Neural cell (in vitro differentiated cells): Measurements from ENCODE around the gene UNK. TPM values are rescaled to one million over a fixed set of nuclear protein-coding genes. Genes with fewer than 3 reads are reported as not detected.

Source experiments
- H2AFZ ChIP-seq: fragments of 200-600, 300-800 bp; sonication (generic), shearing (Covaris generic); 2 replicates; pipeline ENCODE4 v1.6.0; 2014; ENCODE audit warnings: low read depth, mild to moderate bottlenecking, antibody characterized with exemption, low read length, moderate library complexity
- H3F3A ChIP-seq: fragments of 200-600 bp; shearing (Covaris generic); 2 replicates; pipeline ENCODE4 v1.6.1; 2016; ENCODE audit warnings: mild to moderate bottlenecking, moderate library complexity, mixed read lengths, antibody characterized with exemption, low read length; ENCODE audit not compliant: insufficient read depth, poor library complexity, severe bottlenecking
- H3K27ac ChIP-seq: fragments of 200-600, 300-800 bp; sonication (generic), shearing (Covaris generic); 2 replicates; pipeline ENCODE4 v1.5.1; 2014; ENCODE audit warnings: mild to moderate bottlenecking, low read length, moderate library complexity
- H3K27me3 ChIP-seq: fragments of 300-800, 200-600 bp; sonication (generic), shearing (Covaris generic); 2 replicates; pipeline ENCODE4 v1.6.0; 2014; ENCODE audit warnings: mild to moderate bottlenecking, low read depth, low read length, moderate library complexity; ENCODE audit not compliant: insufficient read depth
- H3K36me3 ChIP-seq: fragments of 300-800, 200-600 bp; sonication (generic), shearing (Covaris generic); 2 replicates; pipeline ENCODE4 v1.5.1; 2014; ENCODE audit warnings: mild to moderate bottlenecking, antibody characterized with exemption, low read length, moderate library complexity; ENCODE audit not compliant: insufficient read depth
- H3K4me2 ChIP-seq: fragments of 300-800, 200-600 bp; sonication (generic), shearing (Covaris generic); 2 replicates; pipeline ENCODE4 v1.6.0; 2014; ENCODE audit warnings: mild to moderate bottlenecking, low read length
- H3K4me3 ChIP-seq: fragments of 300-800, 200-600 bp; sonication (generic), shearing (Covaris generic); 2 replicates; pipeline ENCODE4 v1.5.1; 2014; ENCODE audit warnings: mild to moderate bottlenecking, low read length, moderate library complexity
- H3K79me2 ChIP-seq: fragments of 200-600 bp; shearing (Covaris generic); replicated peaks from 2 replicates; pipeline ENCODE4 v1.6.0; 2014; ENCODE audit warnings: mild to moderate bottlenecking, low read length, moderate library complexity; ENCODE audit not compliant: insufficient read depth
- H3K9ac ChIP-seq: fragments of 300-800, 200-600 bp; sonication (generic), shearing (Covaris generic); 2 replicates; pipeline ENCODE4 v1.6.1; 2016; ENCODE audit warnings: mild to moderate bottlenecking, low read length, mixed read lengths
- H3K9me2 ChIP-seq: fragments of 200-600 bp; shearing (Covaris generic); 2 replicates; pipeline ENCODE4 v1.6.1; 2016; ENCODE audit warnings: mild to moderate bottlenecking, low read length, mixed read lengths; ENCODE audit not compliant: insufficient read depth
- H3K9me3 ChIP-seq: fragments of 200-600, 300-800 bp; sonication (generic), shearing (Covaris generic); 2 replicates; pipeline ENCODE4 v1.6.1; 2016; ENCODE audit warnings: mild to moderate bottlenecking, mixed run types, low read length, moderate library complexity, mixed read lengths
- H4K20me1 ChIP-seq: fragments of 200-600 bp; shearing (Covaris generic); 2 replicates; pipeline ENCODE4 v1.6.1; 2016; ENCODE audit warnings: mild to moderate bottlenecking, mixed run types; ENCODE audit not compliant: insufficient read depth
- EP300 ChIP-seq: fragments of 450-650 bp; conservative IDR thresholded peaks from 2 replicates; pipeline ENCODE4 v1.6.1; 2014; ENCODE audit warnings: antibody characterized with exemption, mild to moderate bottlenecking, moderate library complexity; ENCODE audit not compliant: poor library complexity, severe bottlenecking
- EZH2 ChIP-seq: fragments of 200-600, 300-800 bp; shearing (Covaris generic), sonication (generic); IDR thresholded peaks from 2 replicates; pipeline ENCODE4 v1.6.1; 2014; ENCODE audit warnings: antibody characterized with exemption, low read length, borderline replicate concordance, mild to moderate bottlenecking; ENCODE audit not compliant: insufficient read depth, poor library complexity, severe bottlenecking
- MXI1 ChIP-seq: fragments of 450-650 bp; conservative IDR thresholded peaks from 2 replicates; pipeline ENCODE4 v1.6.1; 2014; ENCODE audit warnings: antibody characterized with exemption, mild to moderate bottlenecking; ENCODE audit not compliant: poor library complexity, severe bottlenecking
- POLR2AphosphoS5 ChIP-seq: IDR thresholded peaks from 2 replicates; pipeline ENCODE4 v1.6.1; 2012
- RAD21 ChIP-seq: fragments of 450-650 bp; conservative IDR thresholded peaks from 2 replicates; pipeline ENCODE4 v1.6.1; 2014; ENCODE audit warnings: antibody characterized with exemption, mild to moderate bottlenecking, moderate library complexity
- SMC3 ChIP-seq: fragments of 450-650 bp; conservative IDR thresholded peaks from 2 replicates; pipeline ENCODE4 v1.6.1; 2014; ENCODE audit warnings: antibody characterized with exemption, mild to moderate bottlenecking, moderate library complexity; ENCODE audit not compliant: poor library complexity
- TAF1 ChIP-seq: IDR thresholded peaks from 2 replicates; pipeline ENCODE4 v1.6.1; 2012; ENCODE audit warnings: low read depth
- polyA plus RNA-seq: library from polyadenylated mRNA; depleted of rRNA; stranded (reverse); fragments of >200 nt; gene quantifications from 2 replicates; pipeline ENCODE4 v1.2.3, GENCODE V29; 2014
- TF ChIP-seq, protein P1 (sequence below): IDR thresholded peaks from 2 replicates; pipeline ENCODE4 v1.6.1; 2012; ENCODE audit warnings: borderline replicate concordance
- TF ChIP-seq, protein P2 (sequence below): fragments of 450-650 bp; IDR thresholded peaks from 2 replicates; pipeline ENCODE4 v1.5.1; 2014; ENCODE audit warnings: antibody characterized with exemption, mild to moderate bottlenecking, moderate library complexity; ENCODE audit not compliant: poor library complexity, severe bottlenecking

The UNK gene
- polyA plus RNA-seq, 1 donor from 2014 or later = 29.9 TPM

DNA sequence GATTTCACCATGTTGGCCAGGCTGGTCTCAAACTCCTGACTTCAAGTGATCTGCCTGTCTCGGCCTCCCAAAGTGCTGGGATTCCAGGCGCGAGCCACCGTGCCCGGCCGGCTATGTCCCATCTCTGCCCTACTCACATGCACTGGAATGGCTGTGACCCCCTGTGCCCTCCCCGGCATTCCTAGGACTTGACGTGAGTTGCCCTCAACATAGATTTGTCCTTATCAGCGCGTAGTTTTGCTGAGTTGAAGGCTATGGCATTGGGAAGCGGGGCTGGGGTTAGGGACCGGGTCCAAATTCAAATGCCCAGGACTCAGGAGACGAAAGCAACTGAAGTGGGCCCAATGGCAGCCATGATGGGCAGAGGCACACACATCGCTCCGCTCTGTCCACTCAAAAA is 53.8 kb downstream of the UNK start:
- TF ChIP-seq, protein P1, sequence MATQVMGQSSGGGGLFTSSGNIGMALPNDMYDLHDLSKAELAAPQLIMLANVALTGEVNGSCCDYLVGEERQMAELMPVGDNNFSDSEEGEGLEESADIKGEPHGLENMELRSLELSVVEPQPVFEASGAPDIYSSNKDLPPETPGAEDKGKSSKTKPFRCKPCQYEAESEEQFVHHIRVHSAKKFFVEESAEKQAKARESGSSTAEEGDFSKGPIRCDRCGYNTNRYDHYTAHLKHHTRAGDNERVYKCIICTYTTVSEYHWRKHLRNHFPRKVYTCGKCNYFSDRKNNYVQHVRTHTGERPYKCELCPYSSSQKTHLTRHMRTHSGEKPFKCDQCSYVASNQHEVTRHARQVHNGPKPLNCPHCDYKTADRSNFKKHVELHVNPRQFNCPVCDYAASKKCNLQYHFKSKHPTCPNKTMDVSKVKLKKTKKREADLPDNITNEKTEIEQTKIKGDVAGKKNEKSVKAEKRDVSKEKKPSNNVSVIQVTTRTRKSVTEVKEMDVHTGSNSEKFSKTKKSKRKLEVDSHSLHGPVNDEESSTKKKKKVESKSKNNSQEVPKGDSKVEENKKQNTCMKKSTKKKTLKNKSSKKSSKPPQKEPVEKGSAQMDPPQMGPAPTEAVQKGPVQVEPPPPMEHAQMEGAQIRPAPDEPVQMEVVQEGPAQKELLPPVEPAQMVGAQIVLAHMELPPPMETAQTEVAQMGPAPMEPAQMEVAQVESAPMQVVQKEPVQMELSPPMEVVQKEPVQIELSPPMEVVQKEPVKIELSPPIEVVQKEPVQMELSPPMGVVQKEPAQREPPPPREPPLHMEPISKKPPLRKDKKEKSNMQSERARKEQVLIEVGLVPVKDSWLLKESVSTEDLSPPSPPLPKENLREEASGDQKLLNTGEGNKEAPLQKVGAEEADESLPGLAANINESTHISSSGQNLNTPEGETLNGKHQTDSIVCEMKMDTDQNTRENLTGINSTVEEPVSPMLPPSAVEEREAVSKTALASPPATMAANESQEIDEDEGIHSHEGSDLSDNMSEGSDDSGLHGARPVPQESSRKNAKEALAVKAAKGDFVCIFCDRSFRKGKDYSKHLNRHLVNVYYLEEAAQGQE = no peak
- TF ChIP-seq SMC3 (no peak), EP300 (no peak), POLR2AphosphoS5 (no peak), RAD21 (no peak), MXI1 (no peak), TAF1 (no peak)
- no peaks in the 10 kb centered on the region for H3K27me3 ChIP-seq

DNA sequence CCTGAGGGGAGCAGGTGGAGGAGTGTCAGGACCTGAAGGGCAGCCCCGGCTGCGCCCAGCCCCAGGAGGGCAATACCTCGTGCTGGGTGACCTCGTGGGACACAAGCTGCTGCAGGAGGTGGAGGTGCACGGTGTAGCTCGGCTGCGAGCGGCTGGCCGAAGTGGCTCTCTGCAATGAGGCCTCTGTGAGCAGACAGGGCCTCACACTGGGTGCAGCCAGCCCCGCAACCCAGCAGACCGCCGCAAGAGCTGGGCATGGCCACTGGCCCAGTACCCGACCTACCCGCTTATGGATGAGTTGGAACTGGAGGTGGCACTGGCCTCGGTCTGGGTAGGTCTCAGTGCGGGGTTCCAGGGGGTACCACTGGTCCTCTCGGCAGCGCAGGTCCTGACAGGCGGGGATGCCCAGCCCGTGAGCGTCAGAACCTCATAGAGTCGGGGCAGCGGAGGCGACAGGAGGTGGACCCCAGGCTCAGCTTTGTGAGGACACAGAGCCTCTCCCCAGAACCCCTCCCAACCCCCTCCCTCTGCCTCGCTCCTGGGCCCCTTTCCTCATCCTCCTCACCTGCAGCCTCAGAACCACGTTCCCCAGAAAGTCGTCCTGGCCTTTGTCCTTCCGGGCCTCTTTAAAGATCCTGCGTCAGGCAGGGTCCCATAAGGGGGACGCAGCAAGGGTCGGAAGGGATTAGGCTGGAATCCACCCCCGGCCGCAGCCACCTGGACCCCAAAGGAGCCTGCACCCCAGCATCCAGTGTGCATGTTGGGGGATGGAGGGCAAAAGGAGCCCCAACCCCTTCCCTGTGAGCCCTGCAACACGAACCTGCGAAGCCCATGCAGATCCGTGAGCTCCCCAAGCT is 55.6 kb downstream of the UNK start:
- Histone ChIP-seq H3K79me2 (no peaks in the 10 kb centered on the region), H4K20me1 (no peaks in the 10 kb centered on the region), H3K4me2 (no peak overlapping the region), H3K9me2 (no peaks in the 10 kb centered on the region), H3K36me3 (no peaks in the 10 kb centered on the region), H3K27ac (no peak overlapping the region), H3K9ac (no peak overlapping the region), H3K4me3 (no peak overlapping the region), H2AFZ (no peak overlapping the region), H3K9me3 (no peaks in the 10 kb centered on the region), H3F3A (no peaks in the 10 kb centered on the region), H3K27me3 (no peaks in the 10 kb centered on the region)
- TF ChIP-seq EZH2 (no peak), SMC3 (no peak), EP300 (no peak), TAF1 (no peak), MXI1 (no peak), POLR2AphosphoS5 (no peak), RAD21 (no peak)
- TF ChIP-seq, protein P1 = no peak
- TF ChIP-seq, protein P2, sequence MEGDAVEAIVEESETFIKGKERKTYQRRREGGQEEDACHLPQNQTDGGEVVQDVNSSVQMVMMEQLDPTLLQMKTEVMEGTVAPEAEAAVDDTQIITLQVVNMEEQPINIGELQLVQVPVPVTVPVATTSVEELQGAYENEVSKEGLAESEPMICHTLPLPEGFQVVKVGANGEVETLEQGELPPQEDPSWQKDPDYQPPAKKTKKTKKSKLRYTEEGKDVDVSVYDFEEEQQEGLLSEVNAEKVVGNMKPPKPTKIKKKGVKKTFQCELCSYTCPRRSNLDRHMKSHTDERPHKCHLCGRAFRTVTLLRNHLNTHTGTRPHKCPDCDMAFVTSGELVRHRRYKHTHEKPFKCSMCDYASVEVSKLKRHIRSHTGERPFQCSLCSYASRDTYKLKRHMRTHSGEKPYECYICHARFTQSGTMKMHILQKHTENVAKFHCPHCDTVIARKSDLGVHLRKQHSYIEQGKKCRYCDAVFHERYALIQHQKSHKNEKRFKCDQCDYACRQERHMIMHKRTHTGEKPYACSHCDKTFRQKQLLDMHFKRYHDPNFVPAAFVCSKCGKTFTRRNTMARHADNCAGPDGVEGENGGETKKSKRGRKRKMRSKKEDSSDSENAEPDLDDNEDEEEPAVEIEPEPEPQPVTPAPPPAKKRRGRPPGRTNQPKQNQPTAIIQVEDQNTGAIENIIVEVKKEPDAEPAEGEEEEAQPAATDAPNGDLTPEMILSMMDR = no peak

More for the DNA sequence above, 53.8 kb downstream of the UNK start:
- Histone ChIP-seq H3K79me2 (no peaks in the 10 kb centered on the region), H3K36me3 (no peaks in the 10 kb centered on the region), H3K4me2 (no peak overlapping the region), H3K9me2 (no peaks in the 10 kb centered on the region), H3K9me3 (no peaks in the 10 kb centered on the region), H2AFZ (no peak overlapping the region), H4K20me1 (no peaks in the 10 kb centered on the region), H3K9ac (no peak overlapping the region), H3K27ac (no peak overlapping the region), H3F3A (no peaks in the 10 kb centered on the region), H3K4me3 (no peak overlapping the region)
